HG02852 (cell line): ENCODE data around the gene VWA8.
"Not testable (repeated sequence)": the region's sequence is repeated elsewhere in the genome, so short reads cannot be mapped to it uniquely, and the experiment has no call there.

Experiments
- ATAC-seq: cut with Tn5 transposase; IDR thresholded peaks from one replicate; pipeline ENCODE4 v1.9.1; 2021; ENCODE audit warnings: mild to moderate bottlenecking, moderate library complexity; ENCODE audit not compliant: unreplicated experiment

VWA8 gene

GRCh38 chr13:41542799-41543198 is 418.1 kb downstream of the VWA8 start:
- ATAC-seq = not testable (repeated sequence)

GRCh38 chr13:41542281-41542680 is 418.6 kb downstream of the VWA8 start:
- no peak for ATAC-seq

GRCh38 chr13:41541142-41541938 is 419.6 kb downstream of the VWA8 start:
- ATAC-seq = no peak

GRCh38 chr13:41540240-41540639 is 420.7 kb downstream of the VWA8 start:
- ATAC-seq = not testable (repeated sequence)

GRCh38 chr13:41533266-41534052 is 427.4 kb downstream of the VWA8 start:
- ATAC-seq = no peak

GRCh38 chr13:41528021-41528420 is 432.9 kb downstream of the VWA8 start:
- ATAC-seq = no peak

- ATAC-seq = no peak
Observed at GRCh38 chr13:41520660-41521630, 440.0 kb downstream of the VWA8 start.

- ATAC-seq = no peak
Observed at GRCh38 chr13:41520016-41520659, 440.8 kb downstream of the VWA8 start.
